Erythroblast (primary cell): Measurements from ENCODE around the gene PUS7L.

Source experiments
- GATA1 ChIP-seq: IDR thresholded peaks from 2 replicates; pipeline ENCODE4 v1.6.1; 2011; ENCODE audit warnings: low read depth, mild to moderate bottlenecking, control low read depth, low read length, moderate library complexity
- POLR2A ChIP-seq: IDR thresholded peaks from 2 replicates; pipeline ENCODE4 v1.6.1; 2011; ENCODE audit warnings: mild to moderate bottlenecking, low read length

- TF ChIP-seq POLR2A: no peak
- TF ChIP-seq GATA1: no peak
Measured at GRCh38 chr12:43722621-43723020, 36.0 kb downstream of the PUS7L start.
